A673 (cell line): Measurements from ENCODE around the gene LDB3. TPM values are rescaled to one million over a fixed set of nuclear protein-coding genes. Genes with fewer than 3 reads are reported as not detected.

Experiments
- BruUV-seq: library from RNA; stranded (reverse); fragments of 400-500 nt; replicated peaks from 2 replicates; lab custom pipeline; 2021; lab: Mats Ljungman, UMichigan
- CTCF ChIA-PET: fragments of 300-600 bp; sonication (Branson Sonifier 250); formaldehyde crosslinking; loops from one replicate; lab custom pipeline; 2022; ENCODE audit warnings: antibody characterized with exemption; lab: Charles Lee
- POLR2A ChIA-PET: fragments of 300-600 bp; sonication (Branson Sonifier 250); formaldehyde crosslinking; loops from one replicate; lab custom pipeline; 2022; ENCODE audit warnings: antibody characterized with exemption; ENCODE audit not compliant: low non-redundant PET; lab: Charles Lee
- DNase-seq: peaks from one replicate; pipeline ENCODE4 v3.0.0-alpha.2; 2015; ENCODE audit warnings: low spot score
- H3K27ac ChIP-seq: fragments of 200-600 bp; sonication (generic); 2 replicates; pipeline ENCODE4 v1.5.1; 2016; ENCODE audit warnings: mixed run types, low read depth, mild to moderate bottlenecking, mixed read lengths, antibody characterized with exemption, low read length; ENCODE audit not compliant: poor library complexity, severe bottlenecking
- H3K27me3 ChIP-seq: fragments of 200-600 bp; sonication (generic); replicated peaks from 2 replicates; pipeline ENCODE4 v1.6.1; 2017; ENCODE audit warnings: mixed run types, low read depth, mild to moderate bottlenecking, mixed read lengths, antibody characterized with exemption, low read length; ENCODE audit not compliant: insufficient read depth, poor library complexity
- H3K36me3 ChIP-seq: fragments of 200-600 bp; sonication (generic); 2 replicates; pipeline ENCODE4 v1.6.1; 2016; ENCODE audit warnings: mixed run types, mild to moderate bottlenecking, mixed read lengths, antibody characterized with exemption, low read length; ENCODE audit not compliant: insufficient read depth, poor library complexity, severe bottlenecking
- H3K4me1 ChIP-seq: fragments of 200-600 bp; sonication (generic); 2 replicates; pipeline ENCODE4 v1.6.1; 2017; ENCODE audit warnings: mixed run types, mild to moderate bottlenecking, mixed read lengths, antibody characterized with exemption, low read length; ENCODE audit not compliant: insufficient read depth, poor library complexity, severe bottlenecking
- H3K4me3 ChIP-seq: fragments of 200-600 bp; sonication (generic); 2 replicates; pipeline ENCODE4 v1.5.1; 2016; ENCODE audit warnings: low read depth, mixed run types, mild to moderate bottlenecking, mixed read lengths, low read length; ENCODE audit not compliant: poor library complexity, severe bottlenecking
- H3K9me3 ChIP-seq: fragments of 200-600 bp; sonication (generic); 2 replicates; pipeline ENCODE4 v1.6.1; 2016; ENCODE audit warnings: mixed run types, low read depth, mild to moderate bottlenecking, mixed read lengths, antibody characterized with exemption, low read length; ENCODE audit not compliant: poor library complexity, severe bottlenecking
- CTCF ChIP-seq: fragments of 300-800, 200-600 bp; sonication (generic); conservative IDR thresholded peaks from 2 replicates; pipeline ENCODE4 v1.5.1; 2017; ENCODE audit warnings: low read depth, mild to moderate bottlenecking, antibody characterized with exemption, low read length, moderate library complexity, mixed read lengths
- EZH2 ChIP-seq: fragments of 200-600 bp; sonication (generic); IDR thresholded peaks from 2 replicates; pipeline ENCODE4 v1.6.1; 2017; ENCODE audit warnings: borderline replicate concordance, low read depth, mild to moderate bottlenecking, mixed read lengths, antibody characterized with exemption, low read length; ENCODE audit not compliant: poor library complexity, severe bottlenecking
- intact Hi-C: fragments of 100-400 bp; cut with micrococcal nuclease; formaldehyde crosslinking; loops from one replicate; pipeline ENCODE4 v1.10.0; 2022; ENCODE audit not compliant: unreplicated experiment
- total RNA-seq: library from RNA; stranded (reverse); gene quantifications from 2 replicates; pipeline ENCODE4 v1.2.3, GENCODE V29; 2021

The LDB3 gene
- total RNA-seq, 1 experiment from 2014 or later, result 0.34 TPM

GRCh38 chr10:86693721-86694369 is 25.5 kb downstream of the LDB3 start:
- TF ChIP-seq EZH2 (no peak), CTCF (peak; percentile 82)
- Histone ChIP-seq H3K4me3 (no peak overlapping the region), H3K9me3 (no peaks in the 10 kb centered on the region), H3K27me3 (no peaks in the 10 kb centered on the region), H3K27ac (peak overlapping the region; percentile 52), H3K36me3 (no peaks in the 10 kb centered on the region), H3K4me1 (peaks cover 23% of the 10 kb centered on the region)
- POLR2A ChIA-PET, result interaction anchor here (0.6 kb wide), 1 partner anchor 63 kb away, joined by 4 read pairs; no protein-coding TSS in a partner anchor
- CTCF ChIA-PET, result interaction anchor here (0.5 to 1.6 kb wide), 4 partner anchors 9 to 273 kb away, joined by 6 to 15 read pairs (median 8); no protein-coding TSS in a partner anchor
- peak; percentile 94 for DNase-seq
- BruUV-seq, result no TSS peak
- intact Hi-C loops, result no loop called here

GRCh38 chr10:86698207-86698940 is 30.1 kb downstream of the LDB3 start:
- Histone ChIP-seq H3K36me3 (no peaks in the 10 kb centered on the region), H3K27ac (no peak overlapping the region), H3K4me1 (peaks cover 17% of the 10 kb centered on the region), H3K27me3 (no peaks in the 10 kb centered on the region), H3K4me3 (no peak overlapping the region), H3K9me3 (no peaks in the 10 kb centered on the region)
- DNase-seq, result no peak
- POLR2A ChIA-PET, result no interaction called here
- intact Hi-C loops, result no loop called here
- no TSS peak for BruUV-seq
- TF ChIP-seq EZH2 (no peak), CTCF (no peak)
- CTCF ChIA-PET, result no interaction called here

GRCh38 chr10:86699125-86699524 is 30.8 kb downstream of the LDB3 start:
- Histone ChIP-seq H3K4me3 (no peak overlapping the region), H3K27ac (no peak overlapping the region), H3K9me3 (no peaks in the 10 kb centered on the region), H3K36me3 (no peaks in the 10 kb centered on the region), H3K27me3 (no peaks in the 10 kb centered on the region), H3K4me1 (peaks cover 9% of the 10 kb centered on the region)
- no peak for DNase-seq
- POLR2A ChIA-PET, result no interaction called here
- CTCF ChIA-PET, result no interaction called here
- TF ChIP-seq CTCF (no peak), EZH2 (no peak)
- BruUV-seq, result no TSS peak
- intact Hi-C loops, result no loop called here
